Coronary artery (tissue), 2 donors: ENCODE results near the gene ENTHD1.
"Not testable (repeated sequence)": the region's sequence is repeated elsewhere in the genome, so short reads cannot be mapped to it uniquely, and the experiment has no call there.

ENCODE experiments used
- DNase-seq: peaks from one replicate; pipeline ENCODE4 v3.0.0-alpha.2; 2017; ENCODE audit warnings: low spot score
- H3K27ac ChIP-seq, 2 donors: fragments of 200-600 bp; sonication (generic); one replicate each; pipeline ENCODE4 v1.5.1; 2016 to 2019
- H3K4me3 ChIP-seq: fragments of 200-600 bp; sonication (generic); 2 replicates; pipeline ENCODE4 v1.5.1; 2016; ENCODE audit warnings: mild to moderate bottlenecking, moderate library complexity
- TF ChIP-seq, protein P1 (sequence below): fragments of 200-600 bp; sonication (generic); IDR thresholded peaks from one replicate; pipeline ENCODE4 v1.5.1; 2019; ENCODE audit warnings: antibody characterized with exemption

ENTHD1 gene

DNA sequence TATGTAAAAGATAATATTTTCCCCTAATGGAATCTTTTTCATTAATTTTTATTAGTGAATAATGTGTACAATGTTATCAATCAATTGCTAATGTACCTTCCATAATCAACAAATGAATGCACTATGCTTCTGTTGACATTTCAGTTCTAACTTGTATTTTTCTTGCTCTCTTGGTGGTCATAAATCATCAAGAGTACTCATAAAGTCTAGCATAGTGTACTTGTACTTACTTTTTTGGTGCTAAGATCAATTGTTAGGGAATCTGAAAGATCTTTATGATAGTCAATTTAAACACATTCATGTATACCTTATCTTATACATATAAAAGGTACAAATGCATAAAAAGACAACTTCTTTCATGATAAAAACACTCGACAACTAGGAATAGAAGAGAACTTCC lies 10.5 kb downstream of the ENTHD1 start:
- TF ChIP-seq, protein P1, sequence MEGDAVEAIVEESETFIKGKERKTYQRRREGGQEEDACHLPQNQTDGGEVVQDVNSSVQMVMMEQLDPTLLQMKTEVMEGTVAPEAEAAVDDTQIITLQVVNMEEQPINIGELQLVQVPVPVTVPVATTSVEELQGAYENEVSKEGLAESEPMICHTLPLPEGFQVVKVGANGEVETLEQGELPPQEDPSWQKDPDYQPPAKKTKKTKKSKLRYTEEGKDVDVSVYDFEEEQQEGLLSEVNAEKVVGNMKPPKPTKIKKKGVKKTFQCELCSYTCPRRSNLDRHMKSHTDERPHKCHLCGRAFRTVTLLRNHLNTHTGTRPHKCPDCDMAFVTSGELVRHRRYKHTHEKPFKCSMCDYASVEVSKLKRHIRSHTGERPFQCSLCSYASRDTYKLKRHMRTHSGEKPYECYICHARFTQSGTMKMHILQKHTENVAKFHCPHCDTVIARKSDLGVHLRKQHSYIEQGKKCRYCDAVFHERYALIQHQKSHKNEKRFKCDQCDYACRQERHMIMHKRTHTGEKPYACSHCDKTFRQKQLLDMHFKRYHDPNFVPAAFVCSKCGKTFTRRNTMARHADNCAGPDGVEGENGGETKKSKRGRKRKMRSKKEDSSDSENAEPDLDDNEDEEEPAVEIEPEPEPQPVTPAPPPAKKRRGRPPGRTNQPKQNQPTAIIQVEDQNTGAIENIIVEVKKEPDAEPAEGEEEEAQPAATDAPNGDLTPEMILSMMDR: no peak
- DNase-seq: no peak
- no peak overlapping the region for H3K27ac ChIP-seq
- H3K4me3 ChIP-seq: no peak overlapping the region

DNA sequence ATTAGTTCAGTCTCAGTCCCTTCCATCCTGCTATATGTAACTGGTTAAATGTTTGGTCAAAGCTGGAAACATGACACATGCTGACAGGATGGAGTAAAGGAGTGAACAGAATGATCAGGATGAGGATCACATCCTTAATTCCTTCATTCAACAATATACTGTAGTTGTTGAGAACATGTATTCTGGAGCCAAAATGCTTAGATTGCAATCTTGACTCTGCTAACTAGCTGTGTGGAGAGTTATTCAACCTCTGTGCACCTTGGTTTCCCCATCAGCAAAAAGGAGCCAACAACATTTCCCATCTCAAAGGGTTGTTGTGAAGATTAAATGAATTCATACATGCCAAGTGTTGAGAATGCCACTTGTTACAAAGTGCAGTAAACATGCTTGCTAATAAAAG lies 12.8 kb downstream of the ENTHD1 start:
- Histone ChIP-seq H3K27ac (no peak overlapping the region), H3K4me3 (no peak overlapping the region)
- TF ChIP-seq, protein P1: no peak
- DNase-seq: no peak

DNA sequence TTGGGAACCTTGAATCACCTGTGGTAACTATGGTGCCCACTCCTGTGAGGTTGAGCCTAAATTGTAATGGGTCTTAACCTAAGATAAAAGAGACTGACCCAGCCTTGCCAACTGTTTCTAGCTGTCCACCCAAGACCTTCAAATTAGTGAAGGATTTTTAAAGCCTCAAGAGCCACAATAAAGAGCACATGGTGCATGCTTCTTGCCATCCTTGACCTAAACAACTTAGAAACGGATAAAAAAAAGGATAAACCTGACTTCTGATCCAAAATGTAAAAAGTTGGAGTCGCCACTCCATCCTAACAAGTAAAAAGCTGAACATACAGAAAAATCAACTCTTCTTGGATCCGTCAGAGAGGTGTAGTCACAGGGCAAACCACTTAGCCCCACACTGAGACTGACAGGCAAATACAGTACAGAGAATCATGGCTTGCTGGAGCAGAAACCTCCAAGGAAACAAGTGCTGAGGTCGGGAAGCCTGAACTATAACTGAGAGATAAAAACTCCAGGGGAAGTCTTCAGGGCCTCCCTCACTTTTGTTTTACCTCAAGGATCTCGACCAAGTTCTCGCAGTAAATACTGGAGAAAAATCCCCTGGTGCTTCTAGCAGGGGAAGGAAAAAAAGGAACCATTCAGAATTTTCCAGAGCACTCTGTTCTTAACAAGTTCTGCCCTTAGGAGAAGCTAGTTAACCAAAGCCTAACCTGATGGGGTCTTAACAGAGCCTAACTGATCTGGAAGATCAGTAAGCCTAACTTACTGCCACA lies 16.3 kb downstream of the ENTHD1 start:
- TF ChIP-seq, protein P1: no peak
- Histone ChIP-seq H3K27ac (no peak overlapping the region), H3K4me3 (no peak overlapping the region)
- no peak for DNase-seq

DNA sequence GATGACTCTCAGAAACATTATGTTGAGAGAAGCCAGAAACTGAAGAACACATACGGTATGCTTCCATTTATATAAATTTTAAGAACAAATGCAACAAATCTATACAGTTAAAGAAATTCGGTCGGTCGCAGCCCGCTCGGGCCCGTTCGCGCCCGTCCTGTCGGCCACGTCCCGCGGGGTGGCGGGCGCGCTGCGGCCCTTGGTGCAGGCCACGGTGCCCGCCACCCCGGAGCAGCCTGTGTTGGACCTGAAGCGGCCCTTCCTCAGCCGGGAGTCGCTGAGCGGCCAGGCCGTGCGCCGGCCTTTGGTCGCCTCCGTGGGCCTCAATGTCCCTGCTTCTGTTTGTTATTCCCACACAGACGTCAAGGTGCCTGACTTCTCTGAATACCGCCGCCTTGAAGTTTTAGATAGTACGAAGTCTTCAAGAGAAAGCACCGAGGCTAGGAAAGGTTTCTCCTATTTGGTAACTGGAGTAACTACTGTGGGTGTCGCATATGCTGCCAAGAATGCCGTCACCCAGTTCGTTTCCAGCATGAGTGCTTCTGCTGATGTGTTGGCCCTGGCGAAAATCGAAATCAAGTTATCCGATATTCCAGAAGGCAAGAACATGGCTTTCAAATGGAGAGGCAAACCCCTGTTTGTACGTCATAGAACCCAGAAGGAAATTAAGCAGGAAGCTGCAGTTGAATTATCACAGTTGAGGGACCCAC lies 18.2 kb downstream of the ENTHD1 start:
- not testable (repeated sequence) for DNase-seq, H3K27ac ChIP-seq, H3K4me3 ChIP-seq

DNA sequence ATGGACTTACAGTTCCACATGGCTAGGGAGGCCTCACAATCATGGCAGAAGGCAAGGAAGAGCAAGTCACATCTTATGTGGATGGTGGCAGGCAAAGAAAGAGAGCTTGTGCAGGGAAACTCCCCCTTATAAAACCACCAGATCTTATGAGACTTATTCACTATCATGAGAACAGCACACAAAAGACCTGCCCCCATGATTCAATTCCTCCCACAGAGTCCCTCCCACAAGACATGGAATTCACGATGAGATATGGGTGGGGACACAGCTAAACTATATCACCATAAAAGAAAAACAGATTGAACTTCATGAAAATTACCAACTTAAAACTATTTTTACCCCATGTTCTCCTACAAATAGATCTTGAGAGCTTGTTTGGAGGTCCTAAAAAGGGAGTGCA lies 19.6 kb downstream of the ENTHD1 start:
- TF ChIP-seq, protein P1: no peak
- H3K27ac ChIP-seq: no peak overlapping the region
- H3K4me3 ChIP-seq: no peak overlapping the region
- DNase-seq: no peak

DNA sequence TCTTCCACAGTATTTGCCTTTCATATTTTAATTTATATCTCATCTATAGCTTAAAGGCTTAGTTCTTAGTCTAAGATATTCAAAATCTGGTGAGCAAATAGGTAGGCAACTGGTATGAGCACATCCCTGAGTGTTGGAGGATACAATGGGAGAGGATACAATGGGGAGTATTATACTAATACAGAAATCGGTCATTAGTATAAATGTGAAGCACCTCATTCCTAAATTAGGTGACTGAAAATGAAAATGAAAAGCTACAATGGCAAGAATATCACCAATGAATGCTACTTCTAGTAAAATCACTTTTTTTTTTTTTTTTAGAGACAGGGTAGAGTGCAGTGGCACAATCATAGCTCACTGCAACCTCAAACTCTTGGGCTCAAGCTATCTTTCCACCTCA lies 21.0 kb downstream of the ENTHD1 start:
- H3K27ac ChIP-seq: no peak overlapping the region
- TF ChIP-seq, protein P1: no peak
- no peak for DNase-seq
- H3K4me3 ChIP-seq: no peak overlapping the region

DNA sequence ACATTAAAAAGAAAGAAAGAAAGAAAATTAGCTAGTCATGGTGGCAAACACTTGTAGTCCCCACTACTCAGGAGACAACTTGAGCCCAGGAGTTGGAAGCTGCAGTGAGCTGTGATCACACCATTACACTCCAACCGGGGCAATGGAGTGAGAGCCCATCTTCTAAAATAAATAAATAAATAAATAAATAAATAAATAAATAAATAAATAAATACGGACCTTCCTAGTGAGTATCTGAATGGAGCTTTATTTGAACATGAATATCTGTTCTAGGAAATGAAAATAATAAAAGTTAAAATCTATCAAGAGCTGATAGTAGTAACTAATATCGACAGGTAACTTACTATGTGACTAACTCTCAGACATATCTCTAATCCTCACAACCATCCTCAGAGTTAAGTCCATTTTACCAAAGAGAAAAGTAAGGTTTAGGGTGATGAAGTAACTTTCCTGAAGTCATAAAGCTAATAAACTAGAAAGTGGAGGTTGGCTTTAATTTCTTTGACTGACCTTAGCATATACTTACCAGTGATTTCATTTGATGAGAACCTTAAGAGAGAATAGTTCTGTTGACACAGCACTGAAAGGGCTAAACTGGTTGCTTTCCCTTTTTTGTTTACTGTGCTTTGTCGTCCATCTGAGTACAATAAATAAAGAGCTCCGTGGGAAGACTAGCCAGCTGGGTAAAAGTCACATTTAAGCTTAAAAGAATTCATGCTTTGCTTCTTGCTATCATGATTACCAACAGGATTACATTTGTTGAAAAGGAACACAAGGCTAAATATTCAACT lies 22.4 kb downstream of the ENTHD1 start:
- Histone ChIP-seq H3K27ac (no peak overlapping the region), H3K4me3 (no peak overlapping the region)
- TF ChIP-seq, protein P1: no peak
- DNase-seq: no peak

DNA sequence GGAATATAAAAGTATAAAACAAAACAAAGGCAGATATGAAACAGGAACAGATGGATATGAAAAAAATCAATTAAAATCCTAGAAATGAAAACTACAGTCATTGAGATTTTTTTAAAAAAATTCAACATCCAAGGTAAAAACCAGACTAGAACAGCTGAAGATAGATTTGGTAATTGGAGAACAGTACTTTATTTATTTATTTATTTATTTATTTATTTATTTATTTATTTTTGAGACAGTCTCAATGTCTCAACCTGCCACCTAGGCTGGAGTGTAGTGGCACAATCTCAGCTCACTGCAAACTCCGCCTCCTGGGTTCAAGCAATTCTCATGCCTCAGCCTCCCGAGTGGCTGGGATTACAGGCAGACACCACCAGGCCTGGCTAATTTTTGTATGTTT lies 23.8 kb downstream of the ENTHD1 start:
- not testable (repeated sequence) for H3K4me3 ChIP-seq, H3K27ac ChIP-seq, DNase-seq
